GM19468 (cell line): ENCODE results near the gene FMC1.

ENCODE experiments used
- ATAC-seq: cut with Tn5 transposase; IDR thresholded peaks from one replicate; pipeline ENCODE4 v1.9.1; 2021; ENCODE audit warnings: mild to moderate bottlenecking, moderate library complexity, moderate number of reproducible peaks; ENCODE audit not compliant: unreplicated experiment; ENCODE audit errors: extremely low read depth

Gene FMC1

GRCh38 chr7:139370301-139370942 lies 29.3 kb downstream of the FMC1 start:
- ATAC-seq, result no peak

- no peak for ATAC-seq
Observed at GRCh38 chr7:139370943-139371313, 29.8 kb downstream of the FMC1 start.

- ATAC-seq, result no peak
Observed at GRCh38 chr7:139374246-139374645, 33.1 kb downstream of the FMC1 start.

- no peak for ATAC-seq
Observed at GRCh38 chr7:139382439-139382838, 41.3 kb downstream of the FMC1 start.

- ATAC-seq, result no peak
Observed at GRCh38 chr7:139384611-139385010, 43.5 kb downstream of the FMC1 start.

- no peak for ATAC-seq
Observed at GRCh38 chr7:139387594-139387993, 46.5 kb downstream of the FMC1 start.

GRCh38 chr7:139389091-139389490 lies 48.0 kb downstream of the FMC1 start:
- ATAC-seq, result no peak

GRCh38 chr7:139389774-139390173 lies 48.6 kb downstream of the FMC1 start:
- ATAC-seq, result no peak

GRCh38 chr7:139393621-139394211 lies 52.6 kb downstream of the FMC1 start:
- no peak for ATAC-seq

- no peak for ATAC-seq
Observed at GRCh38 chr7:139394540-139394939, 53.4 kb downstream of the FMC1 start.
